GM10266 (cell line): ENCODE results near the gene USF1.

Experiments used
- DNase-seq: peaks from one replicate; pipeline ENCODE4 v3.0.0; 2012; ENCODE audit errors: extremely low spot score
- CTCF ChIP-seq: IDR thresholded peaks from 2 replicates; pipeline ENCODE4 v1.5.1; 2012; ENCODE audit warnings: mild to moderate bottlenecking, low read depth; ENCODE audit not compliant: control insufficient read depth, insufficient read depth; ENCODE audit errors: missing control alignments

Gene USF1

GRCh38 chr1:161013488-161014230, 32.1 kb downstream of the USF1 start:
- peak; percentile 75 for DNase-seq
- TF ChIP-seq CTCF, result no peak

- DNase-seq, result no peak
- no peak for TF ChIP-seq CTCF
These were observed 32.7 kb downstream of the USF1 start for GRCh38 chr1:161013131-161013487.

- no peak for DNase-seq
- TF ChIP-seq CTCF, result no peak
These were observed 33.4 kb downstream of the USF1 start for GRCh38 chr1:161012420-161012819.

DNA sequence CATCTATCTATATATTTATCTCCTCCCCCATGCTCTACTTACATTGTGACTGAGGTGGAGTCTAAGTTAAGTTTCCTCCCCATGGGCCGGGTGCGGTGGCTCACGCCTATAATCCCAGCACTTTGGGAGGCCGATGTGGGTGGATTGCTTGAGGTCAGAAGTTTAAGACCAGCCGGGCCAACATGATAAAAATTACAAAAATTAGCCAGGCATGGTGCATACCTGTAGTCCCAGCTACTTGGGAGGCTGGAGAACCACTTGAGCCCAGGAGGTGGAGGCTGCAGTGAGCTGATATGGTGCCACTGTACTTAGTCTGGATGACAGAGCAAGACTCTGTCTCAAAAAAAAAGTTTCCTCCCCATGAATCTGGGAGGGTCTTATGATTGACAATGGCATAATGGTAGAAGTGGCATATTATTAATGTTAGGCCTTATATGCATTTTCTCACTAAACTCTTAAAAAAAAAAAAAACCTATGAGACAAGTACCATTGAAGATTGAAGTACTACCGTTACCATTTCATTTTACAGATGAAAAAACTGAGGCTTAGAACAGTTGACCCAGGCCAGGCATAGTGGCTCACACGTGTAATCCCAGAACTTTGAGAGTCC, 36.1 kb downstream of the USF1 start:
- TF ChIP-seq CTCF, result no peak
- no peak for DNase-seq

DNA sequence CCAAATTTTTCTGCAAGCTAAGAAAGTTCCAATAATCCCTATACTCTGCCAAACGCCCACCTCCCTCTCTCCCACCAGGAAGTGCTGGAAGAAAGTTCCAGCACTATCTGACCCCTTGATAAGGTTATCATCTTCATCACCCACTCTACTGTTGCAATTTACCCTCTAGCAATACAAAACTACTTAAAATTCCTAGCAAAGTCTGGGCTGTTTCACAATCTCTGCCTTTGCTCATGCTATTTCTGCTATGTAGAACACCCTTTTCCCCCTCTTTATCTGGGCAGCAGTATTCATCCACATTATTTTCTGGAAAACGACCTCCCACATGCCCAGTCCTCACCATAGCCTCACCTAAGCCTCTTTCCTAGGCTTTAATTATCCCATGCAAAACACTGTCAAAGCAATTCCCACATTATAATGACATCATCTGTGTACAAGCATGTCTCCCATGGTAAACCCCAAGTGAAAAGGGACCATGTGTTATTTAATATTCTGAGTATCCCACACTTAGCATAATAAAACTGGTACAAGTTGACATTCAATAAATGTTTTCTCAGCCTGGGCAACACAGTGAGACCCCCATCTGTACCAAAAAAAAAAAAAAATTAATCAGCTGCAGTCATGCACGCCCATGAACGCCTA, 36.8 kb downstream of the USF1 start:
- no peak for DNase-seq
- no peak for TF ChIP-seq CTCF

DNA sequence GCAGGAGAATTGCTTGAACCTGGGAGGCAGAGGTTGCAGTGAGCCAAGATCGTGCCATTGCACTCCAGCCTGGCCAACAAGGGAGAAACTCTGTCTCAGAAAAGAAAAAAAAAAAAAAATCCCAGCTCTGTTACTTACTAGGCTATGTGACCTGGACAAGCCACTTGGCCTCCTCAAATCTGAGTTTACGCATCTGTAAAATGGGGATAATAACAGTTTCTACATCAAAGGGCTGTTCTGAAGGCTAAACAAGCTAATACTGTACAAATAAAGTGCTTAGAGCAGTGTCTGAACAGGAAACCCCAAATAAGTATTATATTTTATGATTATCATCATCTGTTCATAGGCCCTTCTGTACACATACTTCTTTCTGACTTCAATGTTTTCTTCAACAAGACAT, 38.4 kb downstream of the USF1 start:
- no peak for DNase-seq
- no peak for TF ChIP-seq CTCF

DNA sequence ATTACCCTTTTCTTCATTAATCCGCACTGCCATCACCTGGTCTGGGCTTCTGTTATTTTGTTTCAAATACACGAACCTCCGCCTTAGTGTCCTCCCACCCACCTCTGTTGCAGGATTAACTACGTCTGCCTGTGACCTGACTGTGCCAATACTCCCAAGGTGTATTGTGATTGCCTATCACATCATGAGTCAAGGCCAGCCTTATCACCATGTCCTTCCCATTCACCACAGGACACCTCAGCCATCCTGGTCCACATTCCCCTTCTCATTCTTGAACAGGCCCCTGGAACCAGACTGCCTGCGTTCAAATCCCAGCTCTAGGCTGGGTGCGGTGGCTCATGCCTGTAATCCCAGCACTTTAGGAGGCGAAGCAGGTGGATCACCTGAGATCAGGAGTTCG, 39.2 kb downstream of the USF1 start:
- no peak for TF ChIP-seq CTCF
- no peak for DNase-seq
